HG03442 (cell line): Measurements from ENCODE around the gene RNF141.

ENCODE experiments used
- ATAC-seq: cut with Tn5 transposase; IDR thresholded peaks from one replicate; pipeline ENCODE4 v1.9.1; 2021; ENCODE audit warnings: mild to moderate bottlenecking, moderate library complexity; ENCODE audit not compliant: unreplicated experiment

The RNF141 gene, protein sequence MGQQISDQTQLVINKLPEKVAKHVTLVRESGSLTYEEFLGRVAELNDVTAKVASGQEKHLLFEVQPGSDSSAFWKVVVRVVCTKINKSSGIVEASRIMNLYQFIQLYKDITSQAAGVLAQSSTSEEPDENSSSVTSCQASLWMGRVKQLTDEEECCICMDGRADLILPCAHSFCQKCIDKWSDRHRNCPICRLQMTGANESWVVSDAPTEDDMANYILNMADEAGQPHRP

DNA sequence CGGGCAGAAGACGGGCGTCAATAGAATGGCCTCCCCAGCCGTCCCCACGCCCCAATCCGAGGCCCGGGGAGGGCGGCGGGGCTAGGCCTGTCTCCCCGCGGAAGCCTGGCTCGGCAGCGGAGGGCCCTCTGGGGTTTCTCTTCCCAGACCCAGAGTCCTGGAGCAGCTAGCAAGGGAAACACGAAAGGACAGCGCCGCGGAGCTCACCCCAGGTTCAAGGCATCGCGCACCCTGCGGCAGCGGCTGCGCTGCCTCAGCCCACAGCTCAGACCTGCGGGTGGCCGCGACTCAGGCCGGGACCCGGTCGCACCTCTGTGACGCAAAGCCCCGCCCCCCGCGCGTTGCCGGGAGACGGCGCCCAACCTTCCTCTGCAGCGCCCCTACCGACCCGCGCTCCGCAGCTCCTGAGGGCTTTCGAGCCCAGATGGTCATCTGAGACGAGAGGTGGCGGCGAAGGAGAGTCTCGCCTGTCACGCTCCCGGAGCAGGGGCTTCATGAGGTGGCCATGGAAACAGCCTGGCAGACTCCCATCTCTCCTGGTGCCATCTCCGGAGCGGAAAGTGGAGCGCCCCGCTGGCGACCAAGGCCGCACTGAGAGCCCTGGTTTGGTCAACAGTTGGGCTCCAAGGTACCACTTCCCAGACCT is at the start of gene RNF141:
Gene RNF141 (minus strand): TSS at position 273 of the 646 bp plus-strand sequence. CDS start 7,029 bp downstream, outside the sequence.
- ATAC-seq = peak; percentile 93

DNA sequence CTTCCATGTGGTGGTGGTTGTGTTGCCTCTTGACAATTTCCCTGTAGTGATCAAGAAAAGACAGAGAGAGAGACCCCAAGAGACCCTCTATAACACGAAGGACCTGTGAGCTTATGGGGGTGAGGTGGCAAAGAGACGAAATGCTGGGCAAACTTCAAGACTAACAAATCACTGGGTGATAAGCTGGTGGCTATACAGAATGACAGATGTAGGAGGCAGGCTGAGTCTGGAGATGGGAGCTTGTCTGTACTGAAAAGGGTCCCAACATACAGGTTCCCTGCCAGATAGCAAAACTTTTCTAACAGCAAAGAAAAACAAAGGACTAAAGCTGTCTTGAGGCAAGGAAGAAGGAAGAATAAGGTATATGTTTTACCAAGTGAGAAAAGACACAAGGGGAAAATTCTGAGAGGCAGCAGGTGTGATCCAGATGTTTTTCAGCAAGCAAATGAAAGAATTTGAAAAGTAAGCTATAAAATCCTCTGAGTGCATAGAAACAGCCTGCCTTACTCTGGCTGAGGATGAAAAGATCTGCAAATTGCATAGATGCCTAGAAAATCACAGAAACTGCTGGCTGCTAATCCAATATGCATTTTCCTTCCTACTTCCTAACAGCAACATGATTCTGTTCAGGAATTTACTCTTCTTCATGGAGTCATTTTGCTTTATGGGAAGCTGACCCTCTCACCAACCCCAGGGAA is 49.4 kb upstream of the RNF141 start:
- no peak for ATAC-seq

DNA sequence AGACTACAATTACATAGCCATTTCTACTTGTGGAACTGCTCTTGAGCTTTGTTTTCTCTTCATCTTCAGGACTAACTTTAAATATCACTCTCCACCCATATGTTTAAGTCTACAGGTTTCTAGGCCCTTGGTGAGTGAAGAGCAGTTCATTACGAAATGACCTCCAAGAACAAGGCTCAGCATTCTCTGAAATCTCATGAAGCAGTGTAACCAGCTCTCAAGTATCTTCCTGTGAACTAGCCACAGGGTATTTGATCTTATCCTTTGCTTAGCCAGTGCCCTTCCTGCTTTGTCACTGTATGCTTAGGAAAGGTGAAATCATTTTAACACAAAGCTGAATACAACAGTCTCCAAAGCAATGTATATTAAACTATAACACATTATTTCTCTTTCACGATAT is 47.9 kb upstream of the RNF141 start:
- ATAC-seq = no peak

DNA sequence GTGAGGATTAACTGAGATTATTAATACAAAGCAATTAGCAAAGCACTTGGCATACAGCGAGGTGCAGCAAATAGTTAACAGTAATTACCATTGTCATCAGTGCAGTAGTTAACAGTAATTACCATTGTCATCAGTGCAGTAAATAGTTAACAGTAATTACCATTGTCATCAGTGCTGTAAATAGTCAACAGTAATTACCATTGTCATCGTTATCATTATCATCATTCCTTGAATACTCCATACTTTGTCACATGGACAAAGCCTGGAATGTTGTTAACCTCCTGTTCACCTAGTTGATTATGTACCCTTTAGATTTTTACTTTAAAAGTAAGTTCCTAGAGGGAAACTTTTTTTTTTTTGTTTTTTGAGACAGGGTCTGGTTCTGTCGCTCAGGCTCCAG is 47.0 kb upstream of the RNF141 start:
- ATAC-seq = no peak

DNA sequence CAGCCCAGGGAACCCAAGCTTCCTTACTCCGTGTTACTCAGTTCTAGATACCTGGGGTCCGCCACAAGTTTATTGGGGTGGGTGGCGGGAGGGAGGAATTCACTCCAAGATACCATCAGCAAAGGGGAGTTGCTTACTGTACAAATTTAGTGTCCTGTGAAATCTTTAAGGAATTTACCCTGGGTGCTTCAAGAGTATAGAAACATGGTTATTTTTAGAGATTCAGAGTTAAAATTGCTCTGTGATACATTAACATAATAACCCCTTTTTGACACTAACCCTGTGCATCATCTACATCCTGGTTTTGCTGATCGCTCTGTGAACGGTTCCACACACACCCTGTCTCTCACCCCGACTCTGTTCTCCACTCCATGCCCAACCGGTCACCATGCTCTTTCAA is 46.4 kb upstream of the RNF141 start:
- ATAC-seq = no peak

DNA sequence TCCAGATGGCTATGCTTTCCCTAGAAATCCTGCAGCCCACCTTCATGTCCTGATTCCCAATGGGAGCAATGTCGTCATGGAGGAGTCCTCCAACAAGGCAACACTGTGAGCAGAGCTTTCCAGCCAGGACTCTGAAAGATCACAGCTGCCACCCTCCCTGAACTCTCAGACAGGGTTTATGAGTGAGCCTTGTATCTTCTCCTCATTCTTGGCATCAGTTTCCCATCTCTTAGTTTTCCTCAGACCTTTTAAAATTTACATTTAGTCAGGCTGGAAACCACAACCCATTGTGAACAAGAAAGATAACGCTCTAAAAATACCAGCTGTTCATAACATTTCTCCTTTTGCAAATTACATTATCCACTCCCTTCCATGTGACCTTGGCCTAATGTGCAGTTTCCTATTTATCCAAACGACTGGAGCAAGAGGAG is 43.1 kb upstream of the RNF141 start:
- ATAC-seq = no peak

DNA sequence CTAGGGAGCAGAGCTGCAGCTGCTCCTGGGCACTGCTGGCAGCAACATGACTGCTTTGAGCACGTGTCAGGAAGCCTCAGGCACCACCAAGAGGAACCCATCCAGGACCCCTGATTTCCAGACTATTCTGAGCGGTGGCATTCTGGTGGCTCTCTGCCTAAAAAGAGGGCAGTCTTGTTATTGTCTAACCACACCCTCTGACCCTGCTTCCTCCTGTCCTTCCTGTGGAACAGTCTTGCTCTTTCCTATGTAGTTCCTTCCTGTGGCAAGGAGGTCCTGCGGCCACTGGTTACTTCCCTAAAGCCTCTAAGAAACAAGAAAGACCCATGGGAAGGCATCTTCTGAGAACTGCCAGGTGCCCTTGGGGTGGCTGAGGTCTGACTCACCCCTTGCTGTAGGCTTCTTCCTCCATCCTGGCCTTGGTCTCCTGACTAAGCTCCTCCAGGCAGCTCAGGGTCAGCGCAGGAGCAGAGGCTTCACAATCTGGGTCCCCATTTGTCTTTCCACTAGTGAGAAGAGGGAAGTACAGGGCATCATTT is 40.6 kb upstream of the RNF141 start:
- no peak for ATAC-seq

DNA sequence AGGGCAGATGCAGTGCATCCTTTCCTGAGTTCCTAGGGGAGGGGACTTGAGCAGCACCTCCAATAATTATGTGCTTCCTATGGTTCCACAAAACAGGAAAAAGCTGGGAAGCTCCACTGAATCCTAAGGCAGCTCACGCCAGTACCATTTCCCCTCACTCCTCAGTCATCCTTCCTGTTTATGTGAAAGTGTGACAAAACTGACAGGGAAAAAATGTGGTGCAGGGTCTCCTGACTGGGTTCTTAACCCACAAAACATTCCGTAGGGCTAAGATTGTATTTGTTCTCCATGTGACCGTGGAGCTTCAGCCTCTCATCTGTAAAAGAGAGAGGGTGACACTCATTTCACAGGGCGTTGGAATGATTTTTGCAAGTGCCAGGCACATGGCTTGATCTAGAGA is 39.6 kb upstream of the RNF141 start:
- ATAC-seq = no peak

DNA sequence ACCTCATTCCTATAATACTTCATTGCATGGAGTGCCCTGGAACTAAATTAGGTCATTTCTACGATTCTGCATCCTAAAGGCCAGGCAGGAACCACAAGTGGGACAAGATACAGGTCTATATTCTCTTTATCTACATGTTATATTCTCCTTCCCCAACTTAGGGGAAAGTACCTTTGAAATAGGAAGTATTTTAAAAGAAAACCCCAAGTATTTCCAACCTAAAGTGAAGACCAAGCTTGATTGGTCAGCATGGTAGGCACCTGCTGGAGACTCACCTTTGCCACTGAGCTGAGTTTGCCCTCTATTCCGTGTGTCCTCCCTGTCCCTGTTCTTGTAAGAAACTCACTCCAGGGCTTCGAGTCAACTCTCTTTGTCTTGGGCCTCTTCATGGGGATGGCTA is 38.7 kb upstream of the RNF141 start:
- ATAC-seq = no peak

DNA sequence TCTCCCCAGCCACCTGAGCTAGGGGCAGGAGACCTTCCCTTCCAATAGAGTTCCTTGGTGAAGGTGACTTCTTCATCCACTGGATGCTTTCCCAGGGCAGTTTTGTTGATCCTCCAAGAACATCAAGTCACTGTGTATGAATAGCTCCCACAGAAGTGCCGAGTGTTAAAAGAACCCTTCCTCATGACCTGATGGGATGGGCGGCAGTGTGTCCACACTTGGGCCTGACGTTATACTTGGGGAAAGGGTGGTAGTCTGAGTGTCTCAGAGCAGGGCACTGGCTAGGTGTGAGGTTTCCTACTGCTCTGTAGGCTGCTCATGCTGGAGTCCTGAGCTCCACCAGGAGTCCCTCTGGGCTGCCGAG is 35.0 kb upstream of the RNF141 start:
- ATAC-seq = no peak

DNA sequence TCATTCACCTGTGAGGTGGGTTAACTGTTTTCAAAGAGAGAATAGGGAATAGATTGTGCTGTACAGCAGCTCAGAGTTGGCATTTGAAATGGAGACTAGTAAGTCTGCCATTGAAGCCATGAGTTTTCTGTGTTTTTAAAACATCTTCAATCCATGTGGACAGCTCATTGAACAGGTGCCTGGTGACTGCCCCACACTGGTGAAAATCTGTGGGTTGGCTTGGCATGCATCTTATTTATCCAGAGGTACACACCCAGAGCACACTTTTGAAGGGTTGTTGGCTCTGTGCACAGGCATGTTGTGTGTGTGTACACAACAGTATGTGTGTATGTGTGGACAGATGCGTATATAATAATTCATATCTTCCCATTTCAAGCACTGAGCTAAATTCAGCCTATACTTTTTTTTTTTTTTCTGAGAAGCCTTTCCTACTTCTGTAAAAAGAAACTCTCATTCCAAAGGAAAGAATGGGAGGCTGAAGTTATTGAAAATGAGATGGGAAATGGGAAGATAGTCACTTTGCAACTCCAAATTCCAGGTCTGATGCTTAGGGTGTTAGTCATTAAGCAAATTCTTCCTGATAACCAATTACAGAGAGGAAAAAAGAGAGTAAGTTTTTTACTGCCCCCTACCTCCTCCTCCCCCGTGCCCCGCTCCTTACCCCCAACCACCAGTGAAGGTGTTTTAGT is 34.5 kb upstream of the RNF141 start:
- no peak for ATAC-seq

DNA sequence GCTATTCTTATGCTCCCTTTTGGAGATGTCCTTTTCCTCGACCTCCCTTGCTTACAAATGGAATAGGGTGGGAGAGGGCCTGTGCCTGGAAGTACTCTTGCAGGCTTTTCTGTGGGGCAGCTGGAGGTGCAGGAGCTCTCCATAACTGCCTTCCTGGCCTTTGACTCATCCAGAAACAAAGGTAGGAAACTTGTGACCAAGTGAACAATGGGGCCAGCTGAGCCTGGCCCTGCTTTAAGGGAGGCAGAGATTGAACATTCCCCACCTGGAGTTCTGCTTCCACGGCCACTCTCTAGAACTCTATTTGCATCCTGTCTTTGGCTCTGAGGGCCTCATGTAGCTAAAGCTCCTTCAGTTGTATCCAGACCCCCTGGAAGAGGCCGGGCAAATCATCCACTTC is 32.6 kb upstream of the RNF141 start:
- ATAC-seq = no peak

DNA sequence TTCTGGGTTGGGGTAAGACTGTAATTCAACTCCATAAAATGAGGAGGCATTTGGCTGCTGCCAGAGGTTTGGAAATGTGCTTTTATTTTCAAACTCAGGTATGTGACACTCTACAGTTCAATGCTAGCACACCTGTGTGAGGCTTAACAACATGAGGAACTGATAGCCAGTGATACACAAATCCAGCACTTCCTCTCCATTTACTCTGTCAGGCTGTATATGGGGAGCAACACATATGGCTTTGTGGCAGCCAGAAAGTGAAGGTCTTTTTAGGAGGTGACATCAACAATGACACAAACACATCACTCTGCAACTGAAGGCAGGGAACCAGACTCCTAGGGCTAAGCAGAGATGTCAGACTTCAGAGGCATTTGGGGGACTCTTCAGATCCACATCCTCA is 32.0 kb upstream of the RNF141 start:
- ATAC-seq = no peak

DNA sequence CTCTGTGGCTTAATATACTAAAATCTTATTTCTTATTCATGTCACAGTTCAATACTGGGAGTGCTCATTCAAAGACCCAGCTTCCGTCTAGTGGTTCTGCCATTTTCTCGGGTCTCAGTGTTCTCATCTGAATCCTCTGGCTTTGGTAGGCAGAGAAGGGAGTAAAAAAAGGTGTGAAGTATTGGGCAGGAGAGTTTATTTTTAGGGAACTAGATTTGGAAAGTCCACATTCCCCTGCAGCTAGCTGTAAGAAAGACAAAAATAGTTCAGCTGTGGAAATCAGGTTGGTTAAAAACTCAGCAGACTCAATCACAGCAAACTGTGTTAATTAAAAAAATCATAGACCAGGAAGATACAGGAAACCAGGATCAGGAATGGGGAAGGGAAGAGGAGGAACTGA is 31.5 kb upstream of the RNF141 start:
- no peak for ATAC-seq

DNA sequence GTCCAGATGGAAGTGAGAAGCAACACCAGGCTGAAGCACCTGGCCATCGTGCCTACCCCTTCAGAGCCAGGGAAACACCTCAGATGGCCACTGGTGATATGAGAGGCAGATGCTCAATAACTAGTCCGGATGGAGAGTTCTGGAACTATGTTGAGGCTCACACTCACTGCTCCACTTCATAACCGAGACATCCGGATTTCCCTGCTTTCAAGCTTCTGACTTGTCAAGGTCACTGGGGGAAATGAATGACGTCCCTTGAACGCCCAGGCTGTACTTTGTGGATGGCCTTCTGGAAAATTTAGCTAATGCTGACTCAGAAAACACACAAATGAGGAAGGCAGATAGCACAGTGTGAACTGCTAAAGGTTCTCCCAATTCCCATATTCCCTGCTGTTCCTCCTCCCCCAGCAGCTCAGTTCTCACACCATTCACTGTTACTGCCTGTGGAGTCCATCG is 27.5 kb upstream of the RNF141 start, which contains the start of gene LYVE1:
Gene LYVE1 (minus strand): TSS at position 180 of the 456 bp plus-strand sequence. CDS start 133 bp downstream, at position 47.
- ATAC-seq = no peak

DNA sequence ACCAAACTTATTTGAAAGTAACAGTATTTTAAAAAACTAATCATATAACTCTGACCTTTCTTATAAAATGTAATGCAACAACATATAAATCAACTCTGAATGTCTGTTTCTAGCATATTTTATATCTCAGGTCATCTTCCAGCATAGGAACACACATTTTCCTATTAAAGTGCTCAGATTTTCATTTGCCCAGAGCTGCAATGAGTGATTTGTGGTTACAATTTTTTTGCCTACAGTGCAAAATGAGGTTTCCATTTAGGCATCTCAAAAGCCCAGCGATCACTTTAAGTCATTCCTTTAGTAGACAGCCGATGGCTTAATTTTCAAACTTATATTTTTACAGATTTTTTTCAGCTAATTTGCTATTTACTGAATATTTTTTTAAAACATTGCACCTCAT is 26.5 kb upstream of the RNF141 start:
- ATAC-seq = no peak

DNA sequence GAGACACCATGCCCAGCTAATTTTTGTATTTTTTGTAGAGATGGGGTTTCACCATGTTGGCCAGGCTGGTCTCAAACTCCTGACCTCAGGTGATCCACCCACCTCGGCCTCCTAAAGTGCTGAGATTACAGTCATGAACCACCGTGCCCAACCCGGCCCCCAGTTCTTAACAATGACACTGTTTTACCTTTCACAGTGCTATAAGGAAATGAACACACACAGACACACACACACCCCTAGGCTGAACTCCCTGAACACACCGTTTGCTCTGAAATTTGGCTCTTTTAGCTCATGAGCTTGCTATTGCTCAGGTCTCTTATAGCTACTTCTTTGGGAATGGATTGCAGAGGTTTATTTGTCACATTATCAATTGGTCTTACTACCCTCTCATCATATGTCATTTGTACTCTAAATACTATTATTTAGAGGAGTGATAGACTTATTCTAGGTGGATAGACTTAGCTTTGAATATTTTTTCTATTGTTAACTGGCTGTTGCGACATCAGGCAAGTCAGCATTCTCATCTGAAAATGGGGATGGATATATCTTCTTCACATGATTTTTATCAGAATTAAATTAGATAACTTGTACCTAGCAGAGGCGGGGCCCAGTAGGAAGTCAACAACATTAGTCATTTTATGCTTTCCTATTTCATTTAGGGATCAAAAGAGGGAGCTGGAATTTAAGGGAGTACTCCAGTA is 25.4 kb upstream of the RNF141 start:
- no peak for ATAC-seq

DNA sequence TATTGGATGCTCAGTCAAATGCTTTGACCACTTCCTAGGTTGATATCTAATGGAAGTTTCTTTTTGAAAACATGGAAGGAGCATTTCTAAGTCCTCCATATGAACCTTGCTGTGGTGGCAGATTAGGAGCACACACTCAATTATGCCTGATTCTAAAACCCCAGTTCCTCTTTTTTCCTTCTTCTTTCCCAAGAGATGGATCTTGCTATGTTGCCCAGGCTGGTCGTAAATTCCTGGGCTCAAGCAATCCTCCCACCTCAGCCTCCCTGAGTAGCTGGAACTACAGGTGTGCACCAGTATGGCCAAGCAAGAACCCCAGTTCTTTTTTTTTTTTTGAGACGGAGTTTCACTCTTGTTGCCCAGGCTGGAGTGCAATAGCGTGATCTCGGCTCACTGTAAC is 24.5 kb upstream of the RNF141 start:
- no peak for ATAC-seq

DNA sequence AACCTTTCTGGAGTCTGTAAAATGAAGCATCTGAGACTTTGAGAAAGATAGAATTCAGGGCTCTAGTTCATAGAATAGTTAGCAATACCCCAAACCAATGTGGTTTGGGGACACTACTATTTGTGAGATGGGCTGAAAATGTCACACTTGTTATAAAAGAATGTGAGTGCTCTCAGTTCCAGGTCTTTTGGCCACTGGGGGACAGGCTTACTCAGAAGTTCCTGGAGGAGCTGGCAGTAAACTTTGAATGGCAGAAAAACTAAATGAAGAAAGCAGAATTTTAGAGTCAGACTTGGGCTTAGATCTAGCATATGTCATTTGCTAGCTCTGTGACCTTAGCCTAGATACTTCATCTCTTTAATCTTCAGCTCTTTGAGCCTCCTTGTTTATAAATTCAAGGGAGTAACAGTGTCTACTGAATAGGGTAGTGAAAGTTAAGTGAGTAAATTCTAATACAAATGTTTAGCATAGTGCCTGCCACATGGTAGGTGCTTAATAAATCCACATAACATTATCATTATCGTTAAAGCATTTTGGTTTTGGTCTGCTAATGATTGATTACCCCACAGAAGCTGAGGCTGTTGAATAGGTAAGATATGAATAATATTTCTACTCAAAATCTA is 23.8 kb upstream of the RNF141 start:
- ATAC-seq = no peak

DNA sequence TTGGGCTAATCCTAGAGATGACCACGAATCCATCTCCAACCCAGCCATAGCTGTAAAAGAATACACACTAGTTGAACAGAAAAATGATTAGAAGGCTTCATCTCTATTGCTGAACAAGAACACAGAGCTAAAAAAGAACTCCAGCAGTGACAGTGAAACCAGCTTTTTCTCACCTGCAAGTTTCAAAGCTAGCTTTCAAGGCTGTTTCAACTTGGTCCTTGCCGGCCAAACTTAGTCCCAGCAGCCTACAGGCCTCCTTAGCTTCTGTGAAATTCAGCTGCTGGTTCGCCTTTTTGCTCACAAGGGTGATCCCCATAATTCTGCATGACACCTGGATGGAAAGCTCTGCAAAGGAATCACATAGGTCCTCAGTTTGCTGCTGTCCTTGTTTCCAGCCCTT is 23.0 kb upstream of the RNF141 start:
- ATAC-seq = no peak
